K562 (cell line): Measurements from ENCODE around the gene CCDC194. TPM values are rescaled to one million over a fixed set of nuclear protein-coding genes. Genes with fewer than 3 reads are reported as not detected.

Experiments used
- CBX1 ChIP-seq: sonication (generic); IDR thresholded peaks from 2 replicates; pipeline ENCODE4 v1.6.1; 2016; ENCODE audit warnings: antibody characterized with exemption, low read depth, mild to moderate bottlenecking
- CHD1 ChIP-seq: fragments of 200-600 bp; sonication (generic); IDR thresholded peaks from one replicate; pipeline ENCODE4 v1.6.1; 2012; ENCODE audit warnings: mild to moderate bottlenecking, moderate library complexity, low read length, inconsistent platforms
- DNMT1 ChIP-seq: fragments of 450-650 bp; IDR thresholded peaks from 2 replicates; pipeline ENCODE4 v1.6.1; 2016; ENCODE audit warnings: antibody characterized with exemption, mild to moderate bottlenecking
- FOXK1 ChIP-seq: sonication (generic); formaldehyde crosslinking; IDR thresholded peaks from 2 replicates; pipeline ENCODE4 v1.8.0; 2022; ENCODE audit warnings: missing genetic modification reagents, mild to moderate bottlenecking, borderline replicate concordance
- GABPA ChIP-seq: fragments of 200-800 bp; sonication (Bioruptor generic); conservative IDR thresholded peaks from 2 replicates; pipeline ENCODE4 v1.6.1; 2016; ENCODE audit warnings: low read depth, missing genetic modification characterization, missing compliant biosample characterization
- KDM1A ChIP-seq, 2 experiments: fragments of 450-650 bp; IDR thresholded peaks; 2 replicates each; pipeline ENCODE4 v1.6.1; 2016; ENCODE audit warnings: mild to moderate bottlenecking in 2 of 2
- NKRF ChIP-seq: fragments of 450-650 bp; IDR thresholded peaks from 2 replicates; pipeline ENCODE4 v1.6.1; 2016; ENCODE audit warnings: borderline replicate concordance
- POLR2A ChIP-seq: fragments of 450-650 bp; conservative IDR thresholded peaks from 2 replicates; pipeline ENCODE4 v1.6.1; 2016
- PRMT5 ChIP-seq: sonication (generic); formaldehyde crosslinking; IDR thresholded peaks from 2 replicates; pipeline ENCODE4 v1.5.0; 2020; ENCODE audit warnings: missing genetic modification reagents
- RAD51 ChIP-seq: fragments of 450-650 bp; IDR thresholded peaks from 2 replicates; pipeline ENCODE4 v1.7.1; 2016; ENCODE audit warnings: low read depth, mild to moderate bottlenecking, borderline replicate concordance
- RB1 ChIP-seq: fragments of 450-650 bp; IDR thresholded peaks from 2 replicates; pipeline ENCODE4 v1.6.1; 2017; ENCODE audit warnings: low read depth, mild to moderate bottlenecking
- RBBP5 ChIP-seq: fragments of 200-600 bp; sonication (generic); IDR thresholded peaks from 2 replicates; pipeline ENCODE4 v1.6.1; 2012; ENCODE audit warnings: borderline replicate concordance, mild to moderate bottlenecking, low read length, control low read depth, inconsistent platforms; ENCODE audit not compliant: insufficient read depth, poor library complexity, severe bottlenecking
- RHOXF2B ChIP-seq: fragments of 250-450 bp; sonication (Bioruptor Pico); conservative IDR thresholded peaks from 2 replicates; pipeline ENCODE4 v1.5.1; 2021
- TAL1 ChIP-seq: fragments of 450-650 bp; IDR thresholded peaks from 2 replicates; pipeline ENCODE4 v1.6.1; 2016; ENCODE audit warnings: mild to moderate bottlenecking
- TEAD4 ChIP-seq, 2 experiments: sonication (generic) in 1 of 2; formaldehyde crosslinking in 1 of 2; IDR thresholded peaks; 2 replicates each; pipeline versions ENCODE4 v1.6.1 to v1.8.0; 2012 to 2022; ENCODE audit warnings: borderline replicate concordance in 1 of 2, inconsistent platforms in 1 of 2, low read length in 1 of 2, mild to moderate bottlenecking in 1 of 2, missing genetic modification reagents in 1 of 2
- ZBTB1 ChIP-seq: sonication (generic); formaldehyde crosslinking; IDR thresholded peaks from 2 replicates; pipeline ENCODE4 v1.8.1; 2023; ENCODE audit warnings: missing genetic modification reagents, low read depth, mild to moderate bottlenecking, borderline replicate concordance
- ZKSCAN8 ChIP-seq: fragments of 200-800 bp; sonication (Bioruptor generic); IDR thresholded peaks from 2 replicates; pipeline ENCODE4 v1.6.1; 2016; ENCODE audit warnings: missing genetic modification characterization, missing compliant biosample characterization
- ZNF586 ChIP-seq: fragments of 450-650 bp; formaldehyde crosslinking; conservative IDR thresholded peaks from 2 replicates; pipeline ENCODE4 v1.4.0; 2020; ENCODE audit warnings: mild to moderate bottlenecking, moderate library complexity
- polyA plus RNA-seq, 8 experiments: library from polyadenylated mRNA; depleted of rRNA in 4 of 8; stranded (reverse) in 5 of 8; unstranded in 3 of 8; fragments of >200 nt; fragmentation: Nextera tagmentation in 2 of 8; fragmentation: Illumina TruSeq in 1 of 8; extraction: Ambion mirVana in 2 of 8; extraction: Trizol in 1 of 8; gene quantifications; 2 replicates each; pipeline versions ENCODE4 v1.2.1 to v1.2.3, GENCODE V29; 2011 to 2014; ENCODE audit warnings: inconsistent platforms in 1 of 8, missing spikeins in 1 of 8
- total RNA-seq, 7 experiments: library from RNA; depleted of rRNA in 6 of 7; stranded (reverse); fragments of >200 nt in 6 of 7; fragmentation: Illumina TruSeq in 2 of 7; extraction: Trizol in 2 of 7; gene quantifications; 2 replicates each; pipeline versions ENCODE4 v1.2.1 to v1.2.3, GENCODE V29; 2011 to 2021; ENCODE audit warnings: low replicate concordance in 1 of 7
- TF ChIP-seq, protein P1 (sequence below): fragments of 250-450 bp; sonication (Bioruptor Pico); IDR thresholded peaks from 2 replicates; pipeline ENCODE4 v1.8.0; 2021; ENCODE audit warnings: moderate library complexity, mild to moderate bottlenecking, inconsistent platforms
- TF ChIP-seq, protein P2 (sequence below), 2 experiments: fragments of 150-350 bp in 1 of 2; IDR thresholded peaks; 2 replicates each; pipeline ENCODE4 v1.6.1; 2012 to 2016; ENCODE audit warnings: low read depth in 2 of 2, low read length in 2 of 2, mild to moderate bottlenecking in 1 of 2, moderate library complexity in 1 of 2
- TF ChIP-seq, protein P3 (sequence below): sonication (generic); formaldehyde crosslinking; IDR thresholded peaks from 2 replicates; pipeline ENCODE4 v1.8.0; 2022; ENCODE audit warnings: mild to moderate bottlenecking, missing genetic modification reagents

Gene CCDC194
- total and polyA plus RNA-seq, 9 of the 15 experiments (the other 6 are each of a cell fraction or from before 2014, with no cell fraction given) = 0.13 to 1.3 (median 0.39) TPM; not detected in 3

DNA sequence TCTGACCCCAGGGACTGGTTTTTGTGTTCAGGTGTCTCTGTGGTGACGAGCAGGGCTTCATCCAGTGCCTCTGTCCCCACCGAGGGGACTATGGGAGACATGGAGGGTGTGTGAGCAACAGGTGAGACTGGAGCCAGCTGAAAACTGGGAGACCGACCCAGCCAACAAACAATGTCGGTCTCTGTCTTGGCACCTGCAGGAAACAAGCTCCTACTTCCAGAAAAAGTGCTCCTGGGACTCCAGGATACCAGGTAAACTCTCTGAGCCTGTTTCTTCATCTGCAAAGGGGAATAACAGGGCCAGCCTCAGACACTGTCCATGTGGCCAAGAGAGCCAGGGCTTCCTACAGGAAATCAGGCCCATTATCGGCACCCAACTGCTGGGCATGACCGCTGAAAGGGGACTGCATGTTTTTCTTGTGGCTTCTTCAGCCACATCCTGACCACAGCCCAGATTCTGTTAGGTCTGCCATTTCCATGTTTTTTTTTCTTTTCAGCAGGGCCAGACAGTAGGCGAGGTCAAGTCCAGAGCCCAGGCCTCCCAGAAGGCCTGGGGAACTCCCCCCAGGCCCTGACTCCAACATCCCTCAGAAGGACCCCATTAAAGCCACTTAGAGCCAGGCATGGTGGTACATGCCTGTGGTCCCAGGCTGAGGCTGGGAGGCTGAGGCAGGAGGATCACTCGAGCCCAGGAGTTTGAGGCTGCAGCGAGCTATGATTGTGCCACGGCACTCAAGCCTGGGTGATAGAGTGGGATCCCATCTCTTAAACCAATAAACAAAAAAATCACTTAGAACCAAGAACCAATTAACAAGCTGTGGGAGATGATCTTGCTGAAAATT is 12.3 kb upstream of the CCDC194 start (continued):
- TF ChIP-seq, protein P1, sequence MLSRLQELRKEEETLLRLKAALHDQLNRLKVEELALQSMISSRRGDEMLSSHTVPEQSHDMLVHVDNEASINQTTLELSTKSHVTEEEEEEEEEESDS (CRISPR knock-in tag) = no peak
- TF ChIP-seq RB1 (no peak), KDM1A (IDR thresholded peaks at IDR 0.05) (peak in 1 of 2 experiments; percentile 49; a peak in 2 of 4 replicates), RHOXF2B (CRISPR knock-in tag) (no peak), CBX1 (0 out of 2 replicates have a peak, but pooled peaks have one; percentile 12), POLR2A (0 out of 2 replicates have a peak, but pooled peaks have one; percentile 22), ZNF586 (CRISPR knock-in tag) (no peak), ZKSCAN8 (CRISPR knock-in tag) (0 out of 2 replicates have a peak, but pooled peaks have one; percentile 42), RBBP5 (peak; percentile 34), DNMT1 (peak; percentile 64; the same call in 1 of the 2 replicates), PRMT5 (CRISPR knock-in tag) (no peak), GABPA (tag) (peak; percentile 32; the same call in 1 of the 2 replicates), FOXK1 (CRISPR knock-in tag) (0 out of 2 replicates have a peak, but pooled peaks have one; percentile 37), ZBTB1 (CRISPR knock-in tag) (peak; percentile 61; the same call in 1 of the 2 replicates), NKRF (0 out of 2 replicates have a peak, but pooled peaks have one; percentile 1), CHD1 (peak; percentile 66), TAL1 (no peak), RAD51 (no peak), TEAD4 (IDR thresholded peaks at IDR 0.05; ENCODE audit: low read length) (no peak), TEAD4 (CRISPR knock-in tag; IDR thresholded peaks at IDR 0.05; ENCODE audit: borderline replicate concordance) (no peak)
- TF ChIP-seq, protein P2, sequence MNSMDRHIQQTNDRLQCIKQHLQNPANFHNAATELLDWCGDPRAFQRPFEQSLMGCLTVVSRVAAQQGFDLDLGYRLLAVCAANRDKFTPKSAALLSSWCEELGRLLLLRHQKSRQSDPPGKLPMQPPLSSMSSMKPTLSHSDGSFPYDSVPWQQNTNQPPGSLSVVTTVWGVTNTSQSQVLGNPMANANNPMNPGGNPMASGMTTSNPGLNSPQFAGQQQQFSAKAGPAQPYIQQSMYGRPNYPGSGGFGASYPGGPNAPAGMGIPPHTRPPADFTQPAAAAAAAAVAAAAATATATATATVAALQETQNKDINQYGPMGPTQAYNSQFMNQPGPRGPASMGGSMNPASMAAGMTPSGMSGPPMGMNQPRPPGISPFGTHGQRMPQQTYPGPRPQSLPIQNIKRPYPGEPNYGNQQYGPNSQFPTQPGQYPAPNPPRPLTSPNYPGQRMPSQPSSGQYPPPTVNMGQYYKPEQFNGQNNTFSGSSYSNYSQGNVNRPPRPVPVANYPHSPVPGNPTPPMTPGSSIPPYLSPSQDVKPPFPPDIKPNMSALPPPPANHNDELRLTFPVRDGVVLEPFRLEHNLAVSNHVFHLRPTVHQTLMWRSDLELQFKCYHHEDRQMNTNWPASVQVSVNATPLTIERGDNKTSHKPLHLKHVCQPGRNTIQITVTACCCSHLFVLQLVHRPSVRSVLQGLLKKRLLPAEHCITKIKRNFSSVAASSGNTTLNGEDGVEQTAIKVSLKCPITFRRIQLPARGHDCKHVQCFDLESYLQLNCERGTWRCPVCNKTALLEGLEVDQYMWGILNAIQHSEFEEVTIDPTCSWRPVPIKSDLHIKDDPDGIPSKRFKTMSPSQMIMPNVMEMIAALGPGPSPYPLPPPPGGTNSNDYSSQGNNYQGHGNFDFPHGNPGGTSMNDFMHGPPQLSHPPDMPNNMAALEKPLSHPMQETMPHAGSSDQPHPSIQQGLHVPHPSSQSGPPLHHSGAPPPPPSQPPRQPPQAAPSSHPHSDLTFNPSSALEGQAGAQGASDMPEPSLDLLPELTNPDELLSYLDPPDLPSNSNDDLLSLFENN (IDR thresholded peaks at IDR 0.05; ENCODE audit: low read depth in 2 of 2, low read length in 2 of 2) = 0 out of 4 replicates have a peak, but pooled peaks of 1 of the 2 experiments have one; percentile 33
- TF ChIP-seq, protein P3, sequence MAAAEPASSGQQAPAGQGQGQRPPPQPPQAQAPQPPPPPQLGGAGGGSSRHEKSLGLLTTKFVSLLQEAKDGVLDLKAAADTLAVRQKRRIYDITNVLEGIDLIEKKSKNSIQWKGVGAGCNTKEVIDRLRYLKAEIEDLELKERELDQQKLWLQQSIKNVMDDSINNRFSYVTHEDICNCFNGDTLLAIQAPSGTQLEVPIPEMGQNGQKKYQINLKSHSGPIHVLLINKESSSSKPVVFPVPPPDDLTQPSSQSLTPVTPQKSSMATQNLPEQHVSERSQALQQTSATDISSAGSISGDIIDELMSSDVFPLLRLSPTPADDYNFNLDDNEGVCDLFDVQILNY (CRISPR knock-in tag) = 0 out of 2 replicates have a peak, but pooled peaks have one; percentile 6
